Neural progenitor cell (in vitro differentiated cells): ENCODE data around the gene TRIAP1.

Experiments
- EZH2 ChIP-seq: fragments of 200-600 bp; sonication (generic); IDR thresholded peaks from 2 replicates; pipeline ENCODE4 v1.6.1; 2017; ENCODE audit warnings: antibody characterized with exemption, mild to moderate bottlenecking, moderate library complexity
- EZH2phosphoT487 ChIP-seq: fragments of 200-600 bp; sonication (generic); IDR thresholded peaks from 2 replicates; pipeline ENCODE4 v1.6.1; 2017; ENCODE audit warnings: antibody characterized with exemption
- TF ChIP-seq, protein P1 (sequence below): fragments of 200-600 bp; sonication (generic); IDR thresholded peaks from 2 replicates; pipeline ENCODE4 v1.5.1; 2017; ENCODE audit warnings: antibody characterized with exemption, mild to moderate bottlenecking

DNA sequence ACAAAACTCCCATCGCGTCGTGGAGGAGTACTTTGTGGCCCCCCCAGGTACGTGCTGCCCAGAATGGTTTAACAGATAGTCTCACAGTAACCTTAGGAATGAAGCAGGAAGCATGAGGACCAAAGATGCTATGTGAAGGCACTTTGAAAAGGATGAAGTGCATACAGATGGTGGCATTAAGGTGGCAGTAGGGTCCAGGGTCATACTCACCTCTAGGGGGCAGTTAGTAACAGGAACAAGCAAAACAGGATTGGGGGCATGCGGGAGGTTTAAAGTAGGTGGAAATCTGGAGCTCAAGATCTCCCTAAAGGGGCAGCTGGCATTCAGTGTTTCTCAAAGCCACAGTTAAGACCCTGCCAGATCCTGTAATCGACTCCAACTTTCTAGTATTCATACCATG, 10.9 kb upstream of the TRIAP1 start:
- TF ChIP-seq, protein P1, sequence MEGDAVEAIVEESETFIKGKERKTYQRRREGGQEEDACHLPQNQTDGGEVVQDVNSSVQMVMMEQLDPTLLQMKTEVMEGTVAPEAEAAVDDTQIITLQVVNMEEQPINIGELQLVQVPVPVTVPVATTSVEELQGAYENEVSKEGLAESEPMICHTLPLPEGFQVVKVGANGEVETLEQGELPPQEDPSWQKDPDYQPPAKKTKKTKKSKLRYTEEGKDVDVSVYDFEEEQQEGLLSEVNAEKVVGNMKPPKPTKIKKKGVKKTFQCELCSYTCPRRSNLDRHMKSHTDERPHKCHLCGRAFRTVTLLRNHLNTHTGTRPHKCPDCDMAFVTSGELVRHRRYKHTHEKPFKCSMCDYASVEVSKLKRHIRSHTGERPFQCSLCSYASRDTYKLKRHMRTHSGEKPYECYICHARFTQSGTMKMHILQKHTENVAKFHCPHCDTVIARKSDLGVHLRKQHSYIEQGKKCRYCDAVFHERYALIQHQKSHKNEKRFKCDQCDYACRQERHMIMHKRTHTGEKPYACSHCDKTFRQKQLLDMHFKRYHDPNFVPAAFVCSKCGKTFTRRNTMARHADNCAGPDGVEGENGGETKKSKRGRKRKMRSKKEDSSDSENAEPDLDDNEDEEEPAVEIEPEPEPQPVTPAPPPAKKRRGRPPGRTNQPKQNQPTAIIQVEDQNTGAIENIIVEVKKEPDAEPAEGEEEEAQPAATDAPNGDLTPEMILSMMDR, result peak; percentile 51
- TF ChIP-seq EZH2, result no peak
- TF ChIP-seq EZH2phosphoT487, result no peak
